SK-N-SH (cell line): ENCODE data around the gene TROAP. TPM values are rescaled to one million over a fixed set of nuclear protein-coding genes. Genes with fewer than 3 reads are reported as not detected.

ENCODE experiments used
- CTCF ChIA-PET: fragments of 300-600, 350-600 bp; formaldehyde crosslinking; extraction: SDS; loops from one replicate; lab custom pipeline; 2021; lab: Yijun Ruan, JAX
- POLR2A ChIA-PET: fragments of 350-600 bp; sonication (Branson Sonifier 250); formaldehyde crosslinking; extraction: SDS; loops from one replicate; lab custom pipeline; 2020; ENCODE audit warnings: antibody characterized with exemption, inconsistent platforms; lab: Yijun Ruan, JAX
- DNase-seq: peaks from one replicate; pipeline ENCODE4 v3.0.0; 2012
- H2AFZ ChIP-seq: fragments of 200-600 bp; sonication (generic); 2 replicates; pipeline ENCODE4 v1.8.1; 2016; ENCODE audit warnings: antibody characterized with exemption, mild to moderate bottlenecking, low read depth
- H3F3A ChIP-seq: fragments of 200-600 bp; sonication (generic); replicated peaks from 2 replicates; pipeline ENCODE3; 2016; ENCODE audit warnings: antibody characterized with exemption, mild to moderate bottlenecking; ENCODE audit not compliant: insufficient read depth
- H3K27ac ChIP-seq, 2 experiments: fragments of 200-500 bp in 1 of 2; fragments of 200-600 bp in 1 of 2; sonication (Bioruptor generic) in 1 of 2; sonication (generic), shearing (Covaris generic) in 1 of 2; 2 replicates each; pipeline versions ENCODE4 v1.5.1 to v1.6.1; 2014 to 2016; ENCODE audit warnings: low read depth in 2 of 2, inconsistent platforms in 1 of 2, low read length in 1 of 2, mild to moderate bottlenecking in 1 of 2, mixed read lengths in 1 of 2
- H3K27me3 ChIP-seq: fragments of 200-600 bp; sonication (generic), shearing (Covaris generic); 2 replicates; pipeline ENCODE4 v1.6.1; 2016; ENCODE audit warnings: mixed run types; ENCODE audit not compliant: insufficient read depth
- H3K36me3 ChIP-seq, 2 experiments: fragments of 200-500 bp in 1 of 2; fragments of 200-600 bp in 1 of 2; sonication (Bioruptor generic) in 1 of 2; sonication (generic) in 1 of 2; replicated peaks in 1 of 2; 2 replicates each; pipeline versions ENCODE3 to v1.5.1; 2014 to 2016; ENCODE audit warnings: low read length in 1 of 2, mild to moderate bottlenecking in 1 of 2; ENCODE audit not compliant: insufficient read depth in 2 of 2, control insufficient read depth in 1 of 2
- H3K4me1 ChIP-seq, 2 experiments: fragments of 200-500 bp in 1 of 2; fragments of 200-600 bp in 1 of 2; sonication (Bioruptor generic) in 1 of 2; sonication (generic), shearing (Covaris generic) in 1 of 2; 2 replicates each; pipeline versions ENCODE4 v1.5.1 to v1.6.1; 2014 to 2016; ENCODE audit warnings: low read depth in 1 of 2, low read length in 1 of 2, mixed run types in 1 of 2; ENCODE audit not compliant: insufficient read depth in 2 of 2, control insufficient read depth in 1 of 2
- H3K4me2 ChIP-seq: fragments of 200-600 bp; sonication (generic), shearing (Covaris generic); 2 replicates; pipeline ENCODE4 v1.6.1; 2017; ENCODE audit warnings: mixed run types
- H3K4me3 ChIP-seq, 2 experiments: fragments of 200-500 bp in 1 of 2; fragments of 200-600 bp in 1 of 2; sonication (Bioruptor generic) in 1 of 2; sonication (generic), shearing (Covaris generic) in 1 of 2; 2 replicates each; pipeline versions ENCODE4 v1.5.1 to v1.8.1; 2014 to 2016; ENCODE audit warnings: low read depth in 2 of 2, inconsistent platforms in 1 of 2, low read length in 1 of 2, mild to moderate bottlenecking in 1 of 2, mixed read lengths in 1 of 2, moderate library complexity in 1 of 2
- H3K79me2 ChIP-seq: fragments of 200-600 bp; sonication (generic); 2 replicates; pipeline ENCODE4 v1.8.1; 2017; ENCODE audit warnings: mild to moderate bottlenecking; ENCODE audit not compliant: insufficient read depth
- H3K9ac ChIP-seq: fragments of 200-600 bp; sonication (generic); 2 replicates; pipeline ENCODE4 v1.6.1; 2017; ENCODE audit warnings: mixed run types
- H3K9me2 ChIP-seq: fragments of 200-600 bp; sonication (generic); 2 replicates; pipeline ENCODE4 v1.6.1; 2017; ENCODE audit warnings: mixed run types
- H3K9me3 ChIP-seq: fragments of 200-600 bp; sonication (generic); 2 replicates; pipeline ENCODE4 v1.6.1; 2017; ENCODE audit warnings: mixed run types, mild to moderate bottlenecking, moderate library complexity
- H4K20me1 ChIP-seq: fragments of 200-600 bp; sonication (generic); 2 replicates; pipeline ENCODE4 v1.6.1; 2017; ENCODE audit warnings: mild to moderate bottlenecking, mixed run types; ENCODE audit not compliant: insufficient read depth
- CHD2 ChIP-seq: fragments of 150-350 bp; IDR thresholded peaks from 2 replicates; pipeline ENCODE4 v1.6.1; 2018; ENCODE audit warnings: low read length; ENCODE audit not compliant: partially characterized antibody
- CTCF ChIP-seq: fragments of 200-600 bp; sonication (generic); IDR thresholded peaks from 2 replicates; pipeline ENCODE4 v1.6.1; 2017; ENCODE audit warnings: antibody characterized with exemption, mild to moderate bottlenecking, moderate library complexity
- ELF1 ChIP-seq: IDR thresholded peaks from 2 replicates; pipeline ENCODE4 v1.4.0; 2012
- FOXJ3 ChIP-seq: sonication (generic); formaldehyde crosslinking; IDR thresholded peaks from 2 replicates; pipeline ENCODE4 v1.5.1; 2020; ENCODE audit warnings: mild to moderate bottlenecking, missing genetic modification reagents
- FOXM1 ChIP-seq: IDR thresholded peaks from 2 replicates; pipeline ENCODE4 v1.4.0; 2012; ENCODE audit warnings: low read depth, mild to moderate bottlenecking
- GABPA ChIP-seq: IDR thresholded peaks from 2 replicates; pipeline ENCODE4 v1.4.0; 2012; ENCODE audit warnings: low read depth, mild to moderate bottlenecking
- GATA2 ChIP-seq: sonication (generic); formaldehyde crosslinking; IDR thresholded peaks from 2 replicates; pipeline ENCODE4 v1.5.0; 2020; ENCODE audit warnings: mild to moderate bottlenecking, missing genetic modification reagents
- JUND ChIP-seq: IDR thresholded peaks from 2 replicates; pipeline ENCODE4 v1.4.0; 2012
- NRF1 ChIP-seq: IDR thresholded peaks from 2 replicates; pipeline ENCODE4 v1.6.1; 2012; ENCODE audit warnings: low read depth, mild to moderate bottlenecking, low read length
- RAD21 ChIP-seq: IDR thresholded peaks from 2 replicates; pipeline ENCODE4 v1.6.1; 2012; ENCODE audit warnings: mild to moderate bottlenecking, low read length
- REST ChIP-seq: IDR thresholded peaks from 2 replicates; pipeline ENCODE4 v1.6.1; 2012; ENCODE audit warnings: mild to moderate bottlenecking, low read depth, low read length, moderate library complexity
- TEAD4 ChIP-seq: IDR thresholded peaks from 2 replicates; pipeline ENCODE4 v1.4.0; 2012; ENCODE audit warnings: mild to moderate bottlenecking, borderline replicate concordance; ENCODE audit not compliant: insufficient read depth
- USF1 ChIP-seq: IDR thresholded peaks from 2 replicates; pipeline ENCODE4 v1.4.0; 2012; ENCODE audit warnings: low read depth, borderline replicate concordance
- YY1 ChIP-seq: IDR thresholded peaks from 2 replicates; pipeline ENCODE4 v1.4.0; 2012; ENCODE audit warnings: low read depth, mild to moderate bottlenecking
- WGBS: methylation state at CpG from one replicate; pipeline ENCODE4 v1.1.6; 2017; ENCODE audit warnings: low lambda C conversion rate; 5-methylcytosine and 5-hydroxymethylcytosine counted together
- polyA plus RNA-seq, 3 experiments: library from polyadenylated mRNA; depleted of rRNA; stranded (reverse); fragments of >200 nt; gene quantifications; 2 replicates each; pipeline ENCODE4 v1.2.3, GENCODE V29; 2012
- TF ChIP-seq, protein P1 (sequence below): fragments of 150-350 bp; IDR thresholded peaks from 2 replicates; pipeline ENCODE4 v1.6.1; 2016; ENCODE audit warnings: mild to moderate bottlenecking, low read depth, low read length
- TF ChIP-seq, protein P2 (sequence below): IDR thresholded peaks from 2 replicates; pipeline ENCODE4 v1.4.0; 2012; ENCODE audit warnings: low read depth

The TROAP gene
- polyA plus RNA-seq, 1 of the 3 experiments (the other 2 are of a cell fraction), result 26.2 TPM

DNA sequence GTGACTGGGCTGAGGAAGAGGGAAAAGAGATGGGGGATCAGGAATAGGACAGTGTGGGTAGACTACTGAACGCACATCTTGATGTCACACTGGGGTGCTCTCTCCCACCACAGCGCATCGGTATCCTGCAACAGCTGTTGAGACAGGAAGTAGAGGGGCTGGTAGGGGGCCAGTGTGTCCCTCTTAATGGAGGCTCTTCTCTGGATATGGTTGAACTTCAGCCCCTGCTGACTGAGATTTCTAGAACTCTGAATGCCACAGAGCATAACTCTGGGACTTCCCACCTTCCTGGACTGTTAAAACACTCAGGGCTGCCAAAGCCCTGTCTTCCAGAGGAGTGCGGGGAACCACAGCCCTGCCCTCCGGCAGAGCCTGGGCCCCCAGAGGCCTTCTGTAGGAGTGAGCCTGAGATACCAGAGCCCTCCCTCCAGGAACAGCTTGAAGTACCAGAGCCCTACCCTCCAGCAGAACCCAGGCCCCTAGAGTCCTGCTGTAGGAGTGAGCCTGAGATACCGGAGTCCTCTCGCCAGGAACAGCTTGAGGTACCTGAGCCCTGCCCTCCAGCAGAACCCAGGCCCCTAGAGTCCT is 7.1 kb downstream of the TROAP start:
- no peak overlapping the region for H3K4me2 ChIP-seq
- POLR2A ChIA-PET, result no interaction called here
- H3K4me1 ChIP-seq, result no peaks in the 10 kb centered on the region
- H4K20me1 ChIP-seq, result no peaks in the 10 kb centered on the region
- H3K27me3 ChIP-seq, result no peaks in the 10 kb centered on the region
- H3K36me3 ChIP-seq, result peaks cover 2 to 19% of the 10 kb centered on the region in 2 experiments
- CTCF ChIA-PET, result interaction anchor here (0.9 to 15.9 kb wide), 6 partner anchors 13 to 199 kb away, joined by 3 to 658 read pairs (median 47); partner anchors contain the start of genes DNAJC22, PRPH and TUBA1B
- WGBS, result 93% methylated on average over 4 of the region's 7 CpGs
- peaks cover 14% of the 10 kb centered on the region for H3F3A ChIP-seq
- H3K9me3 ChIP-seq, result no peaks in the 10 kb centered on the region
- no peak overlapping the region for H3K4me3 ChIP-seq
- no peak overlapping the region for H2AFZ ChIP-seq
- H3K9me2 ChIP-seq, result no peaks in the 10 kb centered on the region
- DNase-seq, result no peak
- H3K79me2 ChIP-seq, result no peaks in the 10 kb centered on the region
- TF ChIP-seq FOXJ3 (CRISPR knock-in tag) (no peak), FOXM1 (no peak)
- no peak overlapping the region for H3K27ac ChIP-seq
- no peak overlapping the region for H3K9ac ChIP-seq

DNA sequence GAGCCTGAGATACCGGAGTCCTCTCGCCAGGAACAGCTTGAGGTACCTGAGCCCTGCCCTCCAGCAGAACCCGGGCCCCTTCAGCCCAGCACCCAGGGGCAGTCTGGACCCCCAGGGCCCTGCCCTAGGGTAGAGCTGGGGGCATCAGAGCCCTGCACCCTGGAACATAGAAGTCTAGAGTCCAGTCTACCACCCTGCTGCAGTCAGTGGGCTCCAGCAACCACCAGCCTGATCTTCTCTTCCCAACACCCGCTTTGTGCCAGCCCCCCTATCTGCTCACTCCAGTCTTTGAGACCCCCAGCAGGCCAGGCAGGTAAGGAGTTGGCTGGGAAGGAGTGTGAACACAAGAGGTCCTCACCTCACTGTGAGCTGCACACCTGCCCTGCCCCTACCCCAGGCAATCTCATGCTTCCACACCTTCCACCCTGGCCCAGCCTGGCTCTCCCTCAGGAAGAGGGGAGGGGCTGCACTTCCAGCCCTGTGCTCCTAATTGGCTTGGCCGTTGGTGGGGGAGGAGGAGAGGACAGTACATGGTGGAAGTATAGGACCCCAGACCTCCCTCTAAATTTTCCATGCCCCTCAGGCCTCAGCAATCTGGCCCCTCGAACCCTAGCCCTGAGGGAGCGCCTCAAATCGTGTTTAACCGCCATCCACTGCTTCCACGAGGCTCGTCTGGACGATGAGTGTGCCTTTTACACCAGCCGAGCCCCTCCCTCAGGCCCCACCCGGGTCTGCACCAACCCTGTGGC is 7.8 kb downstream of the TROAP start:
- Histone ChIP-seq H3K4me1 (no peaks in the 10 kb centered on the region), H2AFZ (no peak overlapping the region), H3K27me3 (no peaks in the 10 kb centered on the region), H3K27ac (no peak overlapping the region), H3K9me2 (no peaks in the 10 kb centered on the region), H3K9ac (no peak overlapping the region), H3K9me3 (no peaks in the 10 kb centered on the region), H3K36me3 (peaks cover 2 to 19% of the 10 kb centered on the region in 2 experiments), H4K20me1 (no peaks in the 10 kb centered on the region), H3F3A (peaks cover 14% of the 10 kb centered on the region), H3K4me3 (no peak overlapping the region), H3K4me2 (no peak overlapping the region), H3K79me2 (no peaks in the 10 kb centered on the region)
- ChIA-PET CTCF (interaction anchor here (0.8 to 15.9 kb wide), 25 partner anchors 8 to 324 kb away, joined by 3 to 658 read pairs (median 4); partner anchors contain the start of genes DNAJC22, PRPH, TROAP and TUBA1B), POLR2A (interaction anchor here (1.3 to 1.7 kb wide), 2 partner anchors 8 to 37 kb away, joined by 6 to 9 read pairs; partner anchors contain the start of gene TROAP)
- 73% methylated on average over 12 of the region's 14 CpGs for WGBS
- no peak for DNase-seq
- TF ChIP-seq FOXJ3 (CRISPR knock-in tag) (no peak), CTCF (no peak), FOXM1 (no peak), USF1 (no peak), NRF1 (no peak), YY1 (no peak), JUND (no peak), ELF1 (no peak), CHD2 (no peak), GABPA (no peak), TEAD4 (no peak), REST (no peak), GATA2 (no peak), RAD21 (no peak)
- TF ChIP-seq, protein P1, sequence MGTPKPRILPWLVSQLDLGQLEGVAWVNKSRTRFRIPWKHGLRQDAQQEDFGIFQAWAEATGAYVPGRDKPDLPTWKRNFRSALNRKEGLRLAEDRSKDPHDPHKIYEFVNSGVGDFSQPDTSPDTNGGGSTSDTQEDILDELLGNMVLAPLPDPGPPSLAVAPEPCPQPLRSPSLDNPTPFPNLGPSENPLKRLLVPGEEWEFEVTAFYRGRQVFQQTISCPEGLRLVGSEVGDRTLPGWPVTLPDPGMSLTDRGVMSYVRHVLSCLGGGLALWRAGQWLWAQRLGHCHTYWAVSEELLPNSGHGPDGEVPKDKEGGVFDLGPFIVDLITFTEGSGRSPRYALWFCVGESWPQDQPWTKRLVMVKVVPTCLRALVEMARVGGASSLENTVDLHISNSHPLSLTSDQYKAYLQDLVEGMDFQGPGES, result no peak
- TF ChIP-seq, protein P2, sequence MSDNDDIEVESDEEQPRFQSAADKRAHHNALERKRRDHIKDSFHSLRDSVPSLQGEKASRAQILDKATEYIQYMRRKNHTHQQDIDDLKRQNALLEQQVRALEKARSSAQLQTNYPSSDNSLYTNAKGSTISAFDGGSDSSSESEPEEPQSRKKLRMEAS, result no peak
